ENCODE results near the gene ICA1L. TPM values are rescaled to one million over a fixed set of nuclear protein-coding genes. Genes with fewer than 3 reads are reported as not detected.

The ICA1L gene
- total and polyA plus RNA-seq, 7 donors: 0.65 to 5.5 (median 5.0) TPM

DNA sequence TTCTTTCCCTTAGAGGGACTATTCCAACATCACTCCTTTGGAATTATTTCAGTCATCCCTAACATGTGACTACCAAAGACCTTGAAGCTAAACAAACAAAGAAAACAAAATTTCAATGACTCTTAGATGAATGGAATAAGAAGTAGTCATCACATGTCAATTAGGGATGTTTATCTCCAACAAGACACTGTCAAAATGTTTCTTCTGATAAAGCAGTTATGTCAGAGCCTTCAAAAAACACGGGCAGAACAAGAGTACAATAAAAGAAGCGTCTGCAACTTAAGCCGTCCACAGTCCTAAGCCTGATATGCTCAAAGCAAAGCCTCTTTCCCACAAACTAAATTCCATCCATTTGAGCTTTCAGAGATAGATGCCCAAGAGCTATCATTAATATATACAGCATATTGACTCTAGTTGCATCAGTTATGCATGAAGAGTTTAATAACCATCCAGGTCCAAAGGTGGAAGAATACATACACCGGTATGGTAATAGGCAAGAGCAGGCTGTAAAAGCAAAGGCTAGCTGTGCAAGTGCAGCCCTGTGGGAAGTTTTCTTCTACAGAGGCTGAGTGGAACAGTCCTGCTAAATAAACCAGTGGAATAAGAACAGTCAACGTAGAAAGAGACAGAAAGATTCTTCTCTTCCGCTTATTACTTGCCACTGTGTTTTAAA is 98.1 kb downstream of the ICA1L start:
- Histone ChIP-seq H3K36me3 (ENCODE audit: insufficient read depth in 1 of 2, low read depth in 1 of 2) (peaks cover 0 to 18% of the 10 kb centered on the region in 2 donors), H3K4me3 (no peak overlapping the region), H3K9me3 (no peaks in the 10 kb centered on the region), H3K4me1 (no peaks in the 10 kb centered on the region), H3K27ac (no peak overlapping the region), H3K27me3 (ENCODE audit: insufficient read depth in 3 of 3, low read length in 2 of 3) (no peaks in the 10 kb centered on the region)
- no peak for ATAC-seq
- no peak for TF ChIP-seq CTCF (IDR thresholded peaks at IDR 0.05)
- no peak for DNase-seq
- 88 to 90% (median 90%) methylated on average over 6 of the region's 6 CpGs for WGBS, 3 donors
- intact Hi-C loops (cut with DNase I): no loop called here

DNA sequence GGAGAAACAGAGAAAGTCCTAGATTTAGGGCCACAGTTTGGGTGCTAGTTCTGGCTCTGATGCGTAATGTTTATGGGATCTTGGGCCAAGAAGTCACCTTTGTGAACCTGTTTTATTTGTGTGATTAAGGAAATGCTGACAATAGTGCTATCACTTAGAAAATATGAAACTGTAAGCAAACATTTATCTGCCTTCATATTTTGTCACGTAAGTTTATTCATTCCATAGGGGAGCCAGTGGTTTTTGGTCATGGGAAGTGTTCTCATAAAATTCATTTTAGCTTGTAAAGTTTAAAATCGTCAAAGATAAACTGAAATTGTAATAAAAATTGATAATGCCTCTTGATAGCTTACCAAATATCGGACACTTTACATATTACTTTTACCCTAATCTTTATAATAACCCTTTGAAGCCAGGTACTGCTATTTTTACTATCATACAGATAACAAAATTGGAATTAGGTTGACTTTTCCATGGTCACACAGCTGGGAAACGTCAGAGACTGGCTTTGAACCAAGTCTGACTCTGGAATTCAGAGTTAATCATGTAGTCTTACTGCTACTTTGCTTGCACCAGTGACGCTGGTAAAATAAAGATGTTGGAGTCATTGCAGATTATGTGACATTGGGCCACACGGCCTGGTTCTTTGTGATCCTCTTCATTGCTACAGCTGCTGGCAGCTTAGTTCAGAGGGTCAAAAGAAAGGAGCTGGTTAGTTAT is 99.7 kb downstream of the ICA1L start:
- no peak for TF ChIP-seq CTCF (IDR thresholded peaks at IDR 0.05)
- DNase-seq: no peak

DNA sequence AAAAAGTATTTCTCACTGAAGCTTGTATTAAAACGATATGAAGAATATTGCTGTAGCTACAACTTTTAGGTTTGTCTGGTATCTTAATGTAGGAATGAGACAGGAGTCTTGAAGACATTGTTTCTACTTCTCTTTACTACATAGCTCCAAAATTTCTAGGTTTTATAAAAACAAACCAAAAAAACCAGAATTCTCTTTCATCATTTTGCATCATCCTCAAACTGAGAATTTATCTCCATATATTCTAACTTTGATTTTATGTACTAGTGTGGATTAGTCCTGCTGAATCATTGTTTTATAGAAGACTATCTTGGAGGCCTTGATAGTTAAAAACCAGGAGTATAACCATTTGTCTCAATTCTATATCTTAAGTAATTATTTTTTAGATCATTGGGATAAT is 100.2 kb downstream of the ICA1L start:
- H3K27me3 ChIP-seq (ENCODE audit: insufficient read depth in 3 of 3, low read length in 2 of 3): no peaks in the 10 kb centered on the region
- WGBS, 3 donors: 90 to 95% (median 93%) methylated on average over 1 of the region's 1 CpG
- ATAC-seq: no peak
- H3K9me3 ChIP-seq: no peaks in the 10 kb centered on the region
- no peaks in the 10 kb centered on the region for H3K4me1 ChIP-seq
- TF ChIP-seq CTCF (IDR thresholded peaks at IDR 0.05): no peak
- H3K36me3 ChIP-seq (ENCODE audit: insufficient read depth in 1 of 2, low read depth in 1 of 2): peaks cover 0 to 16% of the 10 kb centered on the region in 2 donors
- no peak for DNase-seq
- no peak overlapping the region for H3K4me3 ChIP-seq
- intact Hi-C loops (cut with DNase I): no loop called here
- H3K27ac ChIP-seq: no peak overlapping the region

More for the DNA sequence above, 99.7 kb downstream of the ICA1L start:
- Histone ChIP-seq H3K36me3 (ENCODE audit: insufficient read depth in 1 of 2, low read depth in 1 of 2) (peaks cover 0 to 11% of the 10 kb centered on the region in 2 donors), H3K27me3 (ENCODE audit: insufficient read depth in 3 of 3, low read length in 2 of 3) (no peaks in the 10 kb centered on the region), H3K4me1 (no peaks in the 10 kb centered on the region), H3K9me3 (no peaks in the 10 kb centered on the region), H3K27ac (no peak overlapping the region), H3K4me3 (no peak overlapping the region)
- no peak for ATAC-seq
- WGBS, 3 donors: 72 to 79% (median 75%) methylated on average over 7 of the region's 7 CpGs
- intact Hi-C loops (cut with DNase I): no loop called here

DNA sequence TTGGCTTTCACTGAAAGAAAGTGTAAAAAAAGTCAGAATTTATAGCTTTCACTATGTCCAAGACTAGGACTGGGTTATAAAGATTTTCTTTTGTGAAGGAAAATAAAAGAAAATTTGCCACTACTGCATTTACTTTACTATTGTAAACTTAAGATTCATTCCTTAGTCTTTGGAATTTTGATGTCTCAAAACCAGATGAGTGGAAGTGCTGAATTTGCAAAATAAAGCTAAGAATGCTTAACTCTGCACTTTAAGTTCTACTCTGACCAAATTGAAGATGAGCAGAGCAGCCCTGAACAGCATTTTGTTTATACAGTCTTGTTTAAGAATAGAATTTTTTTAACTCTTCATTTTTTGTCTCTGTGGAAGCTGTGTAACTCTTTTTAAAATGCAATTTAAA is 102.4 kb downstream of the ICA1L start:
- Histone ChIP-seq H3K27ac (no peak overlapping the region), H3K27me3 (ENCODE audit: insufficient read depth in 3 of 3, low read length in 2 of 3) (no peaks in the 10 kb centered on the region), H3K4me3 (no peak overlapping the region), H3K9me3 (no peaks in the 10 kb centered on the region), H3K4me1 (no peaks in the 10 kb centered on the region), H3K36me3 (ENCODE audit: insufficient read depth in 1 of 2, low read depth in 1 of 2) (peaks cover 0 to 16% of the 10 kb centered on the region in 2 donors)
- intact Hi-C loops (cut with DNase I): no loop called here
- ATAC-seq: no peak
- DNase-seq: no peak
- TF ChIP-seq CTCF (IDR thresholded peaks at IDR 0.05): no peak

All from psoas muscle (tissue), 8 donors.